HG02884 (cell line): ENCODE data around the gene R3HDM1.
"Not testable (repeated sequence)": the region's sequence is repeated elsewhere in the genome, so short reads cannot be mapped to it uniquely, and the experiment has no call there.

Source experiments
- ATAC-seq: cut with Tn5 transposase; IDR thresholded peaks from one replicate; pipeline ENCODE4 v1.9.1; 2021; ENCODE audit warnings: mild to moderate bottlenecking, moderate library complexity; ENCODE audit not compliant: unreplicated experiment

R3HDM1 gene

DNA sequence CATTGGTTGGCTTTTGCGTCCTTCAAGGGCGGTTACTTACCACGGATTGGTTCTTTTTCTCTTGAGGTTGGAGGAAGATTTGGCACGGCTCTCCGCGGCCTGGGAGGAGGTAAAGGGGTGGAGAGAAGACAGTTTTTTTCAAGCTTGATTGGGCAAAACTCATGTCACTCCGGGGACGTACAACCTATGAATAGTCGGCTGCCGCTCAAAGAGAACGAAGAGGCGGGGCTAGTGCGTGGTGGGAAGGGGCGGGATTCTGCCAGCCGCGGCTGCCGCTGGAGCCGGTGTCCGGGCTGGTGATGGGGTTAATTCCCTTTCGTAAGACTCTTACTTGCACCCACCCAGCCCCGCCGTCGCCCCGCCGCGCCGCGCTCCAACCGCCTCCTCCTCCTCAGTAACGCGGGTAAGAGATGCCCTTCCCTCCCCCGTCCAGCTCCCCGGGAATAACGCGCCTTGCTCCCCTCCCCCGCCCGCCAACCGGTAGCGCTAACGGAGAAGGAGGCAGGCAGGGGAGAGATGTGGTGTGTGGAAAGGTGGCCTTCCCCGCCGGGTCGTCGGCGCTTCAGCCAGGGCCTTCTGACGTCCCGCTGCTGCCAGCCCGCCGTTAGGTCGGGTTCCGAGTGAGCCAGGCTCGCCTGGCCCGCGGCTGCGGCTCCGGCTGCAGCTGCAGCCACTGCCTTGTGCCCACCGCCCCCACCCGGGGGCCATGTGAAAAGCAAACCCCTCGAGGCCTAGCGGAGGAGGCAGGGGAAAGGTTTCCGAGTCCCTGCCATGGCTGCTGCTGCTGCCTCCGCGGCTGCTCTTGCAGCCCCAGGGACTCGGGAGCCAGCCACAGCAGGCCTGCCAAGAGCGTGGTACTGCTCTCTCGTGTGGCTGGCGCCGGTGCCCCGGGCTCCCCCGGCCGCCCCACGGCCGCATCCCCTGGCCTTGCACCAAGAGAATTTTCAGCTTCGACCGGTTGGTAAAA, at the start of gene R3HDM1:
Gene R3HDM1 (plus strand): TSS at position 254 of the 967 bp plus-strand sequence. CDS start 73,362 bp downstream, outside the sequence.
- peak; percentile 76 for ATAC-seq

DNA sequence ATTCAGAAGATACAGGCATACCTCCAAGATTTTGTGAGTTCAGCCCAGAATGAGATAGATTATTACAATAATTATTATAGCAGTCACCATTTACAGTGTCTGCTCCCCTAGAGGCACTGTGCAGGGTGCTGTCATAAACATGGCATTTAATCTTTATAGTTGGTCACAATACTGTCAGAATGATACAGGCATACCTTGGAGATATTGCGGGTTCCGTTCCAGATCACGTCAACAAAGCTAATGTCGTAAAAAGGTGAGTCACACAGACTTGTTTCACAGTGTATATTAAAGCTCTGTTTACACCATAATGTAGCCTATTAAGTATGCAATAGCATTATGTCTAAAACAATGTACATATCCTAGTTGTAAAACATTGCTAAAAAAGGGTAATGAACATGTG, 45.8 kb upstream of the R3HDM1 start:
- no peak for ATAC-seq

DNA sequence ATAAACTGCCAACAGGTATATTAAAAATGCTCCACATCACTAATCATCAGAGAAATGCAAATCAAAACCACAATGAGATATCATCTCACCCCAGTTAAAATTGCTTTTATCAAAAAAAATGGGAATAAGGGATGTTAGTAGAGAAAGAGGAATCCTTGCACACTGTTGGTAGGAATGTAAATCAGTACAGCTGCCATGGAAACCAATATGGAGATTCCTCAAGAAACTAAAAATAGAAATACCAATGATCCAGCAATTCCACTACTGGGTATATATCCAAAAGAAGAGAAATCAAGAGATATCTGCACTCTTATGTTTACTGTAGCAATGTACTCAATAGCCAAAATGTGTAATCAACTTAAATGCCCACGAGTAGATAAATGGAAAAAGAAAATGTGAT, 40.9 kb upstream of the R3HDM1 start:
- no peak for ATAC-seq

GRCh38 chr2:135494503-135494902, 36.8 kb upstream of the R3HDM1 start:
- no peak for ATAC-seq

DNA sequence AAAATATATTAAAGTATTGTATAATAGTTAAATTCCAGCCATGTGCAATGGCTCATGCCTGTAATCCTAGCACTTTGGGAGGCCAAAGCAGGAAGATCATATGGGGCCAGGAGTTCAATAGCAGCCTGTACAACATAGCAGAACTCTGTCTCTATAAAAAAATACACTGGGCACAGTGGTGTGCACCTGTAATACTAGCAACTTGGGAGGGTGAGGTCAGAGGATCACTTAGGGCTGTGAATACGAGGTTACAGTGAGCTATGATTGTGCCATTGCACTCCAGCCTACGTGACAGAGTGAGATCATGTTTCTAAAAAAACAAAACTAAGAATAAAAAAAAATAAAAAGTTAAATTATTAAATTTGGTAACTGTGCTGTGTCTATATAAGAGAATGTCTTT, 36.4 kb upstream of the R3HDM1 start:
- ATAC-seq: no peak

- not testable (repeated sequence) for ATAC-seq
Observed at GRCh38 chr2:135498588-135498987, 32.7 kb upstream of the R3HDM1 start.

- no peak for ATAC-seq
Observed at GRCh38 chr2:135504811-135505210, 26.5 kb upstream of the R3HDM1 start.

- ATAC-seq: no peak
Observed at GRCh38 chr2:135510577-135510976, 20.7 kb upstream of the R3HDM1 start.

GRCh38 chr2:135512099-135512498, 19.2 kb upstream of the R3HDM1 start:
- no peak for ATAC-seq

- ATAC-seq: no peak
Observed at GRCh38 chr2:135525786-135526185, 5.5 kb upstream of the R3HDM1 start.

GRCh38 chr2:135528006-135528405, 3.3 kb upstream of the R3HDM1 start:
- ATAC-seq: no peak

DNA sequence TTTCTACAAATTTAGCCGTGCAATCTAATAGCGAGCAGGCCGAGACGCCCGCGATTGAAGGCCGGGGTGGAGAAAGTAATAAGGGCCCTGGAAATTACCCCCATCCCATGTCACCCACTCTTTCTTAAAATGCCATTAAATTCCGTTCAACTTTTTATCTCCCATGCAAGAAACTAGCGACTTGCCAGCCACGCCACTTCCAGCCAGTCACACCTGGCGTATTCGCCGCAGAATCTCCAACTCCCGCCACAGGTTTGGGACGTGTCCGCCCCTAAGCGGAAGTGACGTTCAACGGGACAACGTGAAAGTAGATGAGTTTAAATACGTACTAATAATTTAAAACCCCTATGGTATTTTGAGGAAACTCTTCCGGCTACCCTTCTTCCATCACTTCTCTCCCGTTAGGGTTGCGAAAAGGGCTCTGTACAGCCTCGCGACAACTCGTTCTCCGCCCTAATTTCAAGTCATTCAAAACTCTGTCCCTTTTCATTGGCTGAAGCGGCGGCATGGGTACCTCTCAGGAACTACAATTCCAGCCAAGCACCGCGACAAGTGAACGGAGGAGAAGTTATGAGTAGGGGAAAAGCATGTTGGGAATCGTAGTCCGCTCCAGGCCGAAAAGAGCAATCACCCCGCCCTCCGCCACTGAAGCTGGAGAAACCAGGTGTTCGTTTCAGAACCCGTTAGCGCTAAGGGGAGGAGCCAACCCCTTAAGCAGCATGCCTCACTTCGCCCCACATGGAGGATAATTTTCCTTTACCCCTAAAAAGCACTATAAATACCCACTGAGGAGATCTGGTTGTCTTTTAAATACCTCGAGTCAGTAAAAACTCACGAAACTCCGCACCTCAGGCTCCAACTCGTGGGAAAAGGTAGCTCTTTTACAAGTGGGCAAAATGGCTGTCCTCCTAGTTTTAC, 712 bp upstream of the R3HDM1 start, which contains the start of gene ZRANB3:
Gene ZRANB3 (minus strand): TSS at position 906 of the 918 bp plus-strand sequence.
- ATAC-seq: peak; percentile 59

DNA sequence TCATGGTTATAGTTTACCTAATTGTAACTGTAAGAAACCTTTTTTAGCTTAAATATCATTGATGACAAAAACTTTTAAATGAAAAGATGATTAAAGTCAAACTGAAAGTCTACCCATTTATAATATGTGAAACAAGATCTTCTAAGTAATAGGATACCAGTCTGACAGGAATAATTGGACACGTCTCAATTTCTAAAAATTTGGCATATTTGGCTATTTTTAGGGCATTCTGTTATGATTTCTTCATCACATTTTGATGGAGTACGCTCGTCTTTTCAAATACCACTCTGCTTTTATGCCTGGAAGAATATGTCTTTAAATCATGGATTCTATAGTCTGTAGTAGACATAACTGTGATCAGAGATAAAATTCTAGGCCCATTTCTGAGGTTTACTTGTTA, 1.3 kb downstream of the R3HDM1 start:
- ATAC-seq: no peak

- ATAC-seq: not testable (repeated sequence)
Observed at GRCh38 chr2:135533545-135533944, 2.3 kb downstream of the R3HDM1 start.

- peak; percentile 57 for ATAC-seq
Observed at GRCh38 chr2:135546436-135546835, 15.2 kb downstream of the R3HDM1 start.

DNA sequence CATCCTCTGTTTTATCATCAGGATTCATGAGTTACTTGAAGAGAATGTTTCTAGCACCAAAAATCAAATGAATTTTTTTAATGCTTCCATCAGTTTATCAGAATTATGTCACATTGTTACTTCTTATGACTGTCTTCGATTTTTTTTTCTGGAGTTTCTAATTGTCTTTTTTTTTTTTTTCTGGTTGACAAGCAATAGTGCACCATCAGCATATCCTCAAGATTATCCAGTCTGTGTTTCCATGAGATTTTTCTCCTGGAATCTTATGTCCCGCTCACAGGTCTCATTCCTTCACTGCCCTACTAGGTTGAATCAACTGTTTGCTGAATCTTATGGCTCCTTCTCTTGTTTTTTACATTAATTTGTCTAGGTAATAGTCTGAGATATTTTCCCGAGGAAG, 16.0 kb downstream of the R3HDM1 start:
- ATAC-seq: no peak

GRCh38 chr2:135551356-135551755, 20.1 kb downstream of the R3HDM1 start:
- ATAC-seq: no peak

GRCh38 chr2:135552887-135553286, 21.6 kb downstream of the R3HDM1 start:
- no peak for ATAC-seq

- no peak for ATAC-seq
Observed at GRCh38 chr2:135555311-135555710, 24.0 kb downstream of the R3HDM1 start.

DNA sequence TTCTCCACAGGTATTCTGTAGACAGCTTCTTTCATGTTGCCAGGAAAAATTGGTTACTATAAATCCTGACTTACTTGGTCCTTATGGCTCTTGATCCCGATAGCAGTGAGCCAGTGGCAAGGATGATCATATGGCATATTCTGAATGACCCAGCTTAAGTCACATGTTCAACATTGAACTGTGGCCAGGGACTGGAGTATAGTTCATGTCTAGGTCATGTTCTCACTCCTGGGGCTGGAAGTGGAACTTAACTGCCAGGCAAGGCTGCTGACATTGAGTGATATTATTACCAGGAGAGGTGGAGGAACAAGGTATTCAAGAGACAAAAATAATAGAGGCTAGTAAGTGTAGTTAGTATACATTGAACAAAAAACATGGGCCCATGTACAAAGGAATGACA, 26.2 kb downstream of the R3HDM1 start:
- no peak for ATAC-seq

DNA sequence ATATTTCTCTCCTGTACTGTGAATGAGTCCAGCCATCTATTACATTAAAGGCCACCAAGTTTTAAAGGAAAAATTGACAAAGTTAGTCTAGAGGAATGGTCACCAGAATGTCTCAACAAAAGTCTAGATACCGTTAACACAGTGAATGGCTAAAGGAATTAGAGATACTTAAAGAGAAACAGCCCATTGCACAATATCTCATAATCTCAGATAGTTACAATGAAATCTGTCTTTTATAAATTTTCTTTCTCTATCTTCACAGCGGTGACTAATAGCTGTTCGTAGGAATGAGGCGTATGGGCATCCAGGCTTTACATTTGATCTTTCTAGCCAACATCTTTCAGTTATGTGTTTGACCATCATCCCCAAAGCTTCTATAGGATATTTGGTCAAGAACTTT, 30.6 kb downstream of the R3HDM1 start:
- no peak for ATAC-seq
